Midbrain (tissue), 1 donor: ENCODE data around the gene TAGLN.

Source experiments
- DNase-seq: peaks from one replicate; lab custom pipeline; 2025; lab: John Stamatoyannopoulos, UW

Gene TAGLN

DNA sequence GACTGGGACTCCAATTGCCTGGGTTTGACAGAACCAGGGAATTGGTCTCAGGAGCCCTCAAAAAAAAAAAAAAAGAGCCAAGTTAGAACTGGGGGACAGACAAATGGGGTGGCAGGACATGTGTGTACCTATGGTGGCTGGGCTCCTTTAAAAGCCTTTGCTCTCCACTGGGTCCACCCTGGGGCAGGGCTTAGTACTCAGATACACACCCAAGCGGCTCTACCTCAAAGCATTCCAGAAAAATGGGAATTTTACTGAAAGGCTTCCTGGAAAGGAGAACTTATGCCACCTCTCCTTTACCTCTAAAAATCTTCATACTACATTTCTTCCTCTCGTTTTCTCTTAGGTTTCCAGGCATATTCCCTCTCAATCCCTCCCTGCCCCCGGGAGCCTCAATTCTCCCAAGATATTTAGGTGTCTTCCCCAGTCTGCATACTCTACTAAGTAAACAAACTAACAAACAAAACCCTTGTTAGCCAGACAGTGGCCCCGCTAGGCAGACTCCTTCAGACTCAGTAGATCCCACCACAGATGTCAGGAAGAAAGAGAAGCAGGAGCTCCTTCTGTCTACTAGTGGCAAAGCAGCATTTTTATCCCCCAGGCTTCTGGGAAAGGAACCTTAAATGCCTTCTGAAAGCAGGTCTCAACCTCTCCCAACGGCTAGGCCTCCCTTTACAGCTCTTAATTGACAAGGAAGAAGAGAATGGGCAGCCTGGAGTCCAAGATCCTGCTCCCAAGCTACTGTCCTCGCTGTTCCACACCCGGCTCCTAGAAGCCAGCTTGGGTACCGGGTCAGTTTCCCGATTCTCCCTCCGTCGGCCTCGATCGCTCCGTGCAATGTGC, 32.0 kb downstream of the TAGLN start:
- DNase-seq = no peak

DNA sequence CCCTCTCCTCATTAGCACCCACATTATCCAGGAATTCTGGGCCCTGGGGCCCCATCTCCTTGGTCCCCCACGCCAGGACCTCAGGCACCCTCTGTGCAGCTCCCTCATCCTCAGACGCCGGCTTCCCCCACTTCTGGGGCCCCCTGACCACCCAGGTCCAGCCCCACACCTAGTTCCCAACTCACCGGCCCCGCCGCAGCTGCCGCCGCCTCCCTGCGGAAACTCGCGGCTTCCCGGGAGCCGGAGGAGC, 32.6 kb downstream of the TAGLN start, which contains the start of gene PCSK7:
Gene PCSK7, minus strand, starts transcription at position 232 of the 250 bp plus-strand sequence. CDS start 2,229 bp downstream, outside the sequence.
- no peak for DNase-seq

DNA sequence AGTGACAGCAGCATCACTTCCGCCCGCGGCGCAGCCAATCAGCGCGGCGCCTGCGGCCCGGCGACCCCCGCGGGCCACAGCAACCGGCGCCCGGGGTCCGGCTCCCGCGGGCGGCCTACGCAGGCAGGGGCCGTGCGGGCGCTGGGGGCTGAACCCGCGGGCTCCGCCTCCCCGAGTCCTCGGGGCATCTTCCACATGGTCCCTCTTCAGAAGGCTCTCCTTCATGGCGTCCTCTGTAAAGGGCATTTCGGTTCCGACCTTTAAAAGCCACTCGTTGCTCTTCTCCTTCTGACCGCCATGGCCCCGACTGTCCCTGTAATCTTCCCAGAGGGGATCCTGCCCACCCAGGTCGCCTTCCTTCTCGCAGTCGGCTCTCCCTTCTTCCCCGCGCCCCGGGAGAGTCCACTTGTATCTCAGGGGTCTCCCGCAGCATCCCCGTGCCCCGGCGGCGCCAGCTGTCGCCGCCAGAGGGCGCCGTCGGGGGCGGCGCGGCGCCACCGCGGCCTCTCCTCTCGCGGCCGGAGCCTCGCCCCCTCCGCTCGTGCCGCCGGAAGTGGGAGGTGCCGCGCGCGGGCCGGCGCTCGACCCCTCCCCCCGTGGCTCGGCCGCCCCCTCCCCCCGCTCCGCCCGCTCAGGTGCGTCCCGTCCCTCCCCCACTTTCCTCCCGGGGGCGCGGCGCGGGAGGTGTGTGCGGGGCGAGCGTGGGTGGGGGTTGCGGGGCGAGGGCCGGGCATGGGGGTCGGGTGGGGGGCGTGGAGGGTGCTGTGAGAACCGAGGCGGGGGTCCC, 33.1 kb downstream of the TAGLN start, which contains the start of gene RNF214:
Gene RNF214, plus strand, starts transcription at position 580 of the 787 bp plus-strand sequence. CDS start 1,602 bp downstream, outside the sequence.
- peak; percentile 84 for DNase-seq

DNA sequence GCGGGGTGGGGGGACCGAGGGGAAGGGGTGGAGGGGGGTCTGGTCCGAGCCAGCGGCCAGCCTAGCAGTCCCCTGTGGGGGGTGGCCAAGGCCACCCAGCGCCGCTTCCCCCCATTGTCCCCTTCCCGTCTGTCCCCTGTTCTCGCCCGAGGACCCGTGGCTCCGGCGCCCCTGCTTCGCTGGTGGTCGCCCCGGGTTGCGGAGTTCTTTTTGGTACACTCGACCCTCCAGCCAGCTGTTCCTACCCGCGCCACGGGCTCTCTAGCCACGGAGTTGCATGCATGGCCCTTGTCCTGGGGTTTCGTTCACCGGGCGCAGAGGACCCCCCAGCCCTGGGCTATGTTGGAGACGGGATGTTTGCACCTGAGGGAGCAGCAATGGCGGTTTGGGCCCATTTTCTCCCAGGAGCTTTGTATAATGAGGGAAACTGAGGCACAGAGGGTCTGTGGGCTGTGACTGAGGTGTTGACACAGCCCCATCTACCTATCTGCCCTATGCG, 33.8 kb downstream of the TAGLN start:
- DNase-seq = no peak

DNA sequence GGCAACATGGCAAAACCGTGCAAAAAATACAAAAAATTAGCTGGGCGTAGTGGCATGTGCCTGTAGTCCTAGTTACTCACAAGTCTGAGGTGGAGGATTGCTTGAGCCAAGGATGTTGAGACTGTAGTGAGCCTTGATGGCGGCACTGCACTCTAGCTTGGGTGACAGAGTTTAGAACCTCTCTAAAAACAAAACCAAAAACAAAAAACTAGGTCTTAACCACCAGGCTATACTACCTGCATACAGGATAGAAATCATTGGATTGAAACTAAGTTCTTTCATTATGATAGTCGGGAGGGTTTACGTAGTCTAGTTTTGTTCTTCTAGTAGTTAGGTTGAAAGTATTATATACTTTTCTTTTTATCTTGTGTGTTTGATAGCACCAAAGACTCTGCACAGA, 39.1 kb downstream of the TAGLN start:
- no peak for DNase-seq

DNA sequence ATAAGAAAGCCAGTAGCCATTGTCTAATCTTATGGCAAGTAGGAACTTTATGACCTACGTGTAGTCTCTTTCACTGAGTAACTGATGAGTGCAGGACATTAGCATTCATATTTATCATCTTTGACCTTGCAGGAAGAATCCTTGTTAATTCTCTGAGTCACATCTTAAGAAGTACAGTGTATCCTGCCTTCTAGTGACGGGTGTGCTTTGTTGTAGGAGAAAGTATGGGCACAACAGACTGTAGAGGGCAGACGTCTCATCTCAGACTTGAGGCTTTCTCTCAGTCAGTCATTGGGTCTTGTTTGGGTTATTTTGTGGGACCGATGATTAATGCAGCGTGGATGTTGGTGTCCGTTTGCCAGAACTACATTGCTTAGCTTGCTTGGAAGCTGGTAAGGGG, 40.1 kb downstream of the TAGLN start:
- no peak for DNase-seq

DNA sequence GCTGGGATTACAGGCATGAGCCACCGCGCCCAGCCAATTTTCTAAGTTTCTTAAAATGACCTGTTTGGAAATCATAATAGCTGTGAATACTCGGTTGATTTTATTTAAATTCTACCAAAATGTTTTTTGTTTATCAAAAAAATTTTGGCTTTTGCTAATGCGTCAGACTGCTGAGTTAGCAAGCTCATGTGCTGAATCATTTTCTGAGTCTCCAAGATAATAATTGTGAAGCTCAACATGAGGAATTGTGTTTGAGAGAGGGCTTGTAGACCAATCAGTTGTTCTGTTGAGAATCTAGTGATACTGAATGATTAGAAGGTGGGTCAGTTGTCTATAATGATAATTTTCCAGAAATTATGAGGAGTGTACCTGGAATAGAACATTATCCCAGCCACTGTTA, 49.2 kb downstream of the TAGLN start:
- DNase-seq = no peak

DNA sequence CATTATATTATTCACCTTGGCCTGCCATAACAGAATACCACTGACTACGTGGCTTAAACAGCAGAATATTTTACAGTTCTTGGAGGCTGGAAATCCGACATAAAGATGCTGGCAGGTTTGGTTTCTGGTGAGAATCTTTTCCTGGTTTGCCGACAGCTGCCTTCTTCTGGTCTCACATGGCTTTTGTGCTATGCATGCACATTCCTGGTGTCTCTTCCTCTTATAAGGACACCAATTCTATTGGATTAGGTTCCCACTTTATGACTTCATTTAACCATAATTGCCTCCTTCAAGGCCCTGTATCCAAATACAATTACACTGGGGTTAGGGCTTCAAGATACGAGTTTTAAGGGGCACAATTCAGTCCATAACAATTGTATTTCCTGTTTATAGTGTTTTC, 50.4 kb downstream of the TAGLN start:
- no peak for DNase-seq

DNA sequence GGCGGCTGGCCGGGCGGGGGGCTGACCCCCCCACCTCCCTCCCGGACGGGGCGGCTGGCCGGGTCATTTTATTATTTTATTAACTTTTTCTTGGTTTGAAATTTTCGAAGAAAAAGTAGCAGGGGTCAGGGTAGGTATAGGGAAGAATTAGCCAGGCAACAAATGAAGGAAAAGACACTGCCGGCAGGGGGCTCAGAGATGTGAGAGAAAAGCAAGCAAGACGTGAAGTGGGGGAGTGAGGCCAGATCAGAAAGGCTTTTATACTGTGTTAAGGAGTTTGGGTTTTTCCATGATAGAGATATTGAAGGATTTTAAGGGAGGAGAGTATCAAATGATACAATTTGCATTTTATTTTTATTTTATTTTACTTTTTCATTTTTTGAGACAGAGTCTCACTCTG, 52.3 kb downstream of the TAGLN start:
- DNase-seq = no peak

DNA sequence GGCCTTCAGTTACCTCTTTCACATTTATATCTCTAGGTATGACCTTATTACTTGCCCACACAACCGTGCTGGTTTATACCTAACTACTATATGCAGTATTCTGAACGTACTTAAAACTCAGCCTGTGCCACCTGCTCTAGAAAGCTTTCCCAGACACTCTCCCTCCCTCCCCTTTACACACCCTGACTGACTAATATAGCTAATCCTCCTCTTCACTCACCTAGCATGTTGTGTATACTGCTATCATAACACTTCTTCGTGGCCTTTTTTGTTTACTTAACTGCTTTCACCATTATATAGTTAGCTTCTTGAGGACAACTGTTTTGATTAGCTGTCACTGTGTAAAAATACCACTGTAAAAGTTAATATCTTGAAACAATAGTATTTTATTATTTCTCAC, 56.8 kb downstream of the TAGLN start:
- no peak for DNase-seq

DNA sequence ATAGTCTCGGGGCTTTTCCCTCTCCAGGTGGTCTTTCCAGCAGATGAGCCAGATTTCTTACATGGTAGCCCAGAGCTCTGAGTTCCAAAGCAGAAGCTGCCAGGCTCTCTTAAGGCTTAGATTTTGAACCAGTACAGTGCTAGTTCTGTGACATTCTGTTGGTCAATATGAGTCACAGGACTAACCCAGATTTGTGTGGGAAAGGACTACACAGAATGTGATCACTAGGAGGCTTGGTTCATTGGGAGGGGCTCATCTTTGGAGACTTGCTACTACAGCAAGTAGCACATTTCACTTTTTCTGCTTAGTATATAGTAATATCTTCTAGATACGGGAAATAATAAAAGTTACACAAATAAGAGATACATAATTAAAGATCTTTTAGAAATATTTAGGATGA, 57.4 kb downstream of the TAGLN start:
- no peak for DNase-seq
